ENCODE data around the gene DNA2.

Gene DNA2

DNA sequence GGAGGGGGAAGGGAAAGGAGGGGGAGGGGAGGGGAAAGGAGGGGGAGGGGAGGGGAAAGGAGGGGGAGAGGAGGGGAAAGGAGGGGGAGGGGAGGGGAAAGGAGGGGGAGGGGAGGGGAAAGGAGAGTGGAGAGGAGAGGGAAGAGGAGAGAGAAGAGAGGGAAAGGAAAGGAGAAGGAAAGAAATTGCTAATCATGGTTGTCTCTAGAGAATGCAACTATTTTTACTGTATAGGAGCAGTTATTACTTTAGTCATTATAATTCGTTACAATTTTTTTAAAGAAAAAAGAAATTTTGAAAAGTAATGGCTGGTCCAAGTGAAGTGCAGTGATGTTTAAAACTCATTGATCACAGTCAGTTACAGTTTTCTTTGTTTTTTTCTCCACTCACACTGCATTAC, 31.1 kb upstream of the DNA2 start:
- Histone ChIP-seq H3F3A (ENCODE audit: insufficient read depth, low read length) (no peaks in the 10 kb centered on the region), H3K9me3 (ENCODE audit: low read length) (no peaks in the 10 kb centered on the region), H3K27ac (ENCODE audit: low read depth, low read length, poor library complexity, severe bottlenecking) (no peak overlapping the region), H3K9ac (ENCODE audit: low read length) (no peak overlapping the region), H3K4me2 (ENCODE audit: low read length) (no peak overlapping the region), H3K27me3 (ENCODE audit: insufficient read depth, low read length) (no peaks in the 10 kb centered on the region), H4K20me1 (ENCODE audit: insufficient read depth, low read length) (no peaks in the 10 kb centered on the region), H3K79me2 (ENCODE audit: insufficient read depth, low read length) (no peaks in the 10 kb centered on the region), H2AFZ (ENCODE audit: low read length) (no peak overlapping the region), H3K4me1 (ENCODE audit: insufficient read depth, low read length, severe bottlenecking) (no peaks in the 10 kb centered on the region), H3K4me3 (ENCODE audit: low read depth, low read length, poor library complexity, severe bottlenecking) (no peak overlapping the region), H3K36me3 (ENCODE audit: insufficient read depth, low read length) (peaks cover 18% of the 10 kb centered on the region; the same call in 1 of the 2 replicates), H3K9me2 (ENCODE audit: low read depth, low read length) (no peaks in the 10 kb centered on the region)
- TF ChIP-seq EZH2 (IDR thresholded peaks at IDR 0.05; ENCODE audit: borderline replicate concordance, low read length) = no peak
- TF ChIP-seq, protein P1, sequence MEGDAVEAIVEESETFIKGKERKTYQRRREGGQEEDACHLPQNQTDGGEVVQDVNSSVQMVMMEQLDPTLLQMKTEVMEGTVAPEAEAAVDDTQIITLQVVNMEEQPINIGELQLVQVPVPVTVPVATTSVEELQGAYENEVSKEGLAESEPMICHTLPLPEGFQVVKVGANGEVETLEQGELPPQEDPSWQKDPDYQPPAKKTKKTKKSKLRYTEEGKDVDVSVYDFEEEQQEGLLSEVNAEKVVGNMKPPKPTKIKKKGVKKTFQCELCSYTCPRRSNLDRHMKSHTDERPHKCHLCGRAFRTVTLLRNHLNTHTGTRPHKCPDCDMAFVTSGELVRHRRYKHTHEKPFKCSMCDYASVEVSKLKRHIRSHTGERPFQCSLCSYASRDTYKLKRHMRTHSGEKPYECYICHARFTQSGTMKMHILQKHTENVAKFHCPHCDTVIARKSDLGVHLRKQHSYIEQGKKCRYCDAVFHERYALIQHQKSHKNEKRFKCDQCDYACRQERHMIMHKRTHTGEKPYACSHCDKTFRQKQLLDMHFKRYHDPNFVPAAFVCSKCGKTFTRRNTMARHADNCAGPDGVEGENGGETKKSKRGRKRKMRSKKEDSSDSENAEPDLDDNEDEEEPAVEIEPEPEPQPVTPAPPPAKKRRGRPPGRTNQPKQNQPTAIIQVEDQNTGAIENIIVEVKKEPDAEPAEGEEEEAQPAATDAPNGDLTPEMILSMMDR (IDR thresholded peaks at IDR 0.05; ENCODE audit: low read length) = no peak

DNA sequence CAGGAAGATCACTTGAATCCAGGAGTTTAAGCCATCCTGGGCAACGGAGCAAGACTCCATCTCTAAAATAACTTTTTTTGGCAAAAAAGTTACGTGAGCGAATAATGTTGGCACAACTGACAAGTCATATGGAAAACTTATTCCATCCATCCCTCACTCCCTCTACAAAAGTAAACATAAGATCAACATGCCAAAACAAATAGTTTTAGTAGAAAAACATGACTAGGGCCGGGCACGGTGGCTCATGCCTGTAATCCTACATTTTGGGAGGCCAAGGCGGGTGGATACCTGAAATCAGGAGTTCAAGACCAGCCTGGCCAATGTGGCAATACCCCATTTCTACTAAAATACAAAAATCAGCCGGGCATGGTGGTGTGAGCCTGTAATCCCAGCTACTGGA, 29.9 kb upstream of the DNA2 start:
- Histone ChIP-seq H3K9ac (ENCODE audit: low read length) (no peak overlapping the region), H3K4me3 (ENCODE audit: low read depth, low read length, poor library complexity, severe bottlenecking) (no peak overlapping the region), H3K79me2 (ENCODE audit: insufficient read depth, low read length) (no peaks in the 10 kb centered on the region), H3K27ac (ENCODE audit: low read depth, low read length, poor library complexity, severe bottlenecking) (no peak overlapping the region), H3K27me3 (ENCODE audit: insufficient read depth, low read length) (no peaks in the 10 kb centered on the region), H2AFZ (ENCODE audit: low read length) (no peak overlapping the region), H3F3A (ENCODE audit: insufficient read depth, low read length) (no peaks in the 10 kb centered on the region), H3K4me2 (ENCODE audit: low read length) (no peak overlapping the region), H3K9me2 (ENCODE audit: low read depth, low read length) (no peaks in the 10 kb centered on the region), H3K4me1 (ENCODE audit: insufficient read depth, low read length, severe bottlenecking) (no peaks in the 10 kb centered on the region), H4K20me1 (ENCODE audit: insufficient read depth, low read length) (no peaks in the 10 kb centered on the region), H3K9me3 (ENCODE audit: low read length) (no peaks in the 10 kb centered on the region), H3K36me3 (ENCODE audit: insufficient read depth, low read length) (peaks cover 18% of the 10 kb centered on the region; the same call in 1 of the 2 replicates)
- TF ChIP-seq, protein P1 (IDR thresholded peaks at IDR 0.05; ENCODE audit: low read length) = no peak
- TF ChIP-seq EZH2 (IDR thresholded peaks at IDR 0.05; ENCODE audit: borderline replicate concordance, low read length) = no peak

DNA sequence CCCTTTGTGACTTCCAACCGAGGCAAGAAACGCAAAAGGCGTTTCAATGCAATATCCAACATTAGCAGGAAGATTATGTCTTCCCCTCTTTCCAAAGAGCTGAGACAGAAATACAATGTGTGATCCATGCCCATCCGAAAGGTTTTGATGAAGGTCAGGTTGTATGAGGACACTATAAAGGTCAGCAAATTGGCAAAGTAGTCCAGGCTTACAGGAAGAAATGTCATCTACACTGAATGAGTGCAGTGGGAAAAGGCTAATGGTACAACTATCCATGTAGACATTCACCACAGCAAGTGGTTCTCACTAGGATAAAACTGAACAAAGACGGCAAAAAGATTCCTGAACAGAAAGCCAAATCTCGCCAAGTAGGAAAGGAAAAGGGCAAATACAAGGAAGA, 27.8 kb upstream of the DNA2 start:
- Histone ChIP-seq H4K20me1 (ENCODE audit: insufficient read depth, low read length) (no peaks in the 10 kb centered on the region), H3K4me2 (ENCODE audit: low read length) (no peak overlapping the region)

More for the DNA sequence above, 27.8 kb upstream of the DNA2 start:
- Histone ChIP-seq H3K9me3 (ENCODE audit: low read length) (no peaks in the 10 kb centered on the region), H3K79me2 (ENCODE audit: insufficient read depth, low read length) (no peaks in the 10 kb centered on the region), H3K4me3 (ENCODE audit: low read depth, low read length, poor library complexity, severe bottlenecking) (no peak overlapping the region), H3K27ac (ENCODE audit: low read depth, low read length, poor library complexity, severe bottlenecking) (no peak overlapping the region), H3K4me1 (ENCODE audit: insufficient read depth, low read length, severe bottlenecking) (no peaks in the 10 kb centered on the region), H3K9ac (ENCODE audit: low read length) (no peak overlapping the region), H3F3A (ENCODE audit: insufficient read depth, low read length) (no peaks in the 10 kb centered on the region), H2AFZ (ENCODE audit: low read length) (no peak overlapping the region), H3K9me2 (ENCODE audit: low read depth, low read length) (no peaks in the 10 kb centered on the region), H3K27me3 (ENCODE audit: insufficient read depth, low read length) (no peaks in the 10 kb centered on the region), H3K36me3 (ENCODE audit: insufficient read depth, low read length) (peaks cover 18% of the 10 kb centered on the region; the same call in 1 of the 2 replicates)
- TF ChIP-seq EZH2 (IDR thresholded peaks at IDR 0.05; ENCODE audit: borderline replicate concordance, low read length) = no peak
- TF ChIP-seq, protein P1 (IDR thresholded peaks at IDR 0.05; ENCODE audit: low read length) = no peak
